AG04450 (cell line): ENCODE data around the gene ZNF343. TPM values are rescaled to one million over a fixed set of nuclear protein-coding genes. Genes with fewer than 3 reads are reported as not detected.
A peak's percentile ranks its signal among the peaks of the same experiment; 100 is the strongest.

Experiments
- CTCF ChIA-PET: fragments of 300-600, 350-600 bp; formaldehyde crosslinking; extraction: SDS; loops from one replicate; lab custom pipeline; 2022; ENCODE audit warnings: antibody characterized with exemption, inconsistent platforms; lab: Charles Lee
- POLR2A ChIA-PET: fragments of 350-600 bp; formaldehyde crosslinking; extraction: SDS; loops from one replicate; lab custom pipeline; 2021; ENCODE audit warnings: antibody characterized with exemption, inconsistent platforms; lab: Yijun Ruan, JAX
- DNase-seq: peaks from one replicate; pipeline ENCODE4 v3.0.0-alpha.2; 2011; ENCODE audit warnings: low read depth, low spot score
- H3K27ac ChIP-seq: one replicate; pipeline ENCODE4 v1.5.1; 2012; ENCODE audit warnings: low read depth, low read length, control low read depth
- H3K27me3 ChIP-seq: one replicate; pipeline ENCODE4 v1.6.0; 2012; ENCODE audit warnings: low read length; ENCODE audit not compliant: control insufficient read depth, insufficient read depth
- H3K4me3 ChIP-seq: 2 replicates; pipeline ENCODE4 v1.5.1; 2011; ENCODE audit warnings: mild to moderate bottlenecking, low read depth, low read length, control low read depth
- H3K9me3 ChIP-seq: 2 replicates; pipeline ENCODE4 v1.5.1; 2012; ENCODE audit warnings: low read length; ENCODE audit not compliant: control insufficient read depth, insufficient read depth
- polyA plus RNA-seq: library from polyadenylated mRNA; depleted of rRNA; stranded (reverse); fragments of >200 nt; gene quantifications from 2 replicates; pipeline ENCODE4 v1.2.3, GENCODE V29; 2011
- TF ChIP-seq, protein P1 (sequence below): IDR thresholded peaks from 2 replicates; pipeline ENCODE4 v1.5.1; 2011; ENCODE audit warnings: low read depth, low read length, control low read depth, inconsistent platforms

Gene ZNF343
- polyA plus RNA-seq, 1 experiment, result 10.8 TPM

GRCh38 chr20:2519115-2519809 is 10.5 kb upstream of the ZNF343 start:
- POLR2A ChIA-PET, result interaction anchor here (1.2 kb wide), 1 partner anchor 10 kb away, joined by 3 read pairs; no protein-coding TSS in a partner anchor
- Histone ChIP-seq H3K9me3 (no peaks in the 10 kb centered on the region), H3K27me3 (no peaks in the 10 kb centered on the region), H3K4me3 (no peak overlapping the region), H3K27ac (peak overlapping the region; percentile 90)
- DNase-seq, result peak; percentile 67
- CTCF ChIA-PET, result interaction anchor here (5.6 kb wide), 1 partner anchor 129 kb away, joined by 81 read pairs; no protein-coding TSS in a partner anchor
- TF ChIP-seq, protein P1, sequence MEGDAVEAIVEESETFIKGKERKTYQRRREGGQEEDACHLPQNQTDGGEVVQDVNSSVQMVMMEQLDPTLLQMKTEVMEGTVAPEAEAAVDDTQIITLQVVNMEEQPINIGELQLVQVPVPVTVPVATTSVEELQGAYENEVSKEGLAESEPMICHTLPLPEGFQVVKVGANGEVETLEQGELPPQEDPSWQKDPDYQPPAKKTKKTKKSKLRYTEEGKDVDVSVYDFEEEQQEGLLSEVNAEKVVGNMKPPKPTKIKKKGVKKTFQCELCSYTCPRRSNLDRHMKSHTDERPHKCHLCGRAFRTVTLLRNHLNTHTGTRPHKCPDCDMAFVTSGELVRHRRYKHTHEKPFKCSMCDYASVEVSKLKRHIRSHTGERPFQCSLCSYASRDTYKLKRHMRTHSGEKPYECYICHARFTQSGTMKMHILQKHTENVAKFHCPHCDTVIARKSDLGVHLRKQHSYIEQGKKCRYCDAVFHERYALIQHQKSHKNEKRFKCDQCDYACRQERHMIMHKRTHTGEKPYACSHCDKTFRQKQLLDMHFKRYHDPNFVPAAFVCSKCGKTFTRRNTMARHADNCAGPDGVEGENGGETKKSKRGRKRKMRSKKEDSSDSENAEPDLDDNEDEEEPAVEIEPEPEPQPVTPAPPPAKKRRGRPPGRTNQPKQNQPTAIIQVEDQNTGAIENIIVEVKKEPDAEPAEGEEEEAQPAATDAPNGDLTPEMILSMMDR, result no peak

DNA sequence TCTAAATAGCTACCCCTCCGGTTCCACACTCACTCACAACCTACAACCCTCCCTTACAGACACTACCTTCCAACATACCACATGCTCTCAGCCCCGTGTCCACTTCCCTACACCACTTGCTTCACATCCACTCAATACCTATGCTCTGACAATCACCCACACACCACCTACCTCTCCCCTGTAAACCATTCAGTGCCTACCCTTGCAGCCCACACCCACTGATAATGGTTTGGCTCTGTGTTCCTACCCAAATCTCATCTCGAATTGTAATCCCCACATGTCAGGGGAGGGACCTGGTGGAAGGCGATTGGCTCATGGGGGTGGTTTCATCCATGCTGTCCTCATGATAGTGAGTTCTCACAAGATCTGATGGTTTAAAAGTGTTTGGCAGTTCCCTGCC is 9.8 kb upstream of the ZNF343 start:
- TF ChIP-seq, protein P1, result no peak
- Histone ChIP-seq H3K9me3 (no peaks in the 10 kb centered on the region), H3K27me3 (no peaks in the 10 kb centered on the region), H3K27ac (no peak overlapping the region), H3K4me3 (no peak overlapping the region)
- CTCF ChIA-PET, result no interaction called here
- POLR2A ChIA-PET, result interaction anchor here (1.3 kb wide), 1 partner anchor 133 kb away, joined by 4 read pairs; the partner anchor contains the start of gene NOP56
- DNase-seq, result no peak

DNA sequence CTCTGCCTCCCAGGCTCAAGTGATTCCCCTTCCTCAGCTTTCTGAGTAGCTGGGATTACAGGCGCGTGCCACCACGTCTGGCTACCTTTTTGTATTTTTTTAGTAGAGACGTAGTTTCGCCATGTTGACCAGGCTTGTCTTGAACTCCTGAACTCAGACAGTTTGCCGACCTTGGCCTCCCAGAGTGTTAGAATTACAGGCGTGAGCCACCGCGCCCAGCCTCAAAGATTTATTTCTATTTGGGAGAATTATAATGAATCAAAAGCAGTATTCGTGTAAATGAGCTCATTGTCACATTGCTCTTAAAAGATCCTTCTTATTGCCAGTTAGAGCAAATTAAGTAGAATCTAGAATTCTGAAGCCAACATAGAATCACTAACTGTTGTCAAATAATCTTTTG is 9.4 kb upstream of the ZNF343 start:
- ChIA-PET POLR2A (interaction anchor here (1.3 kb wide), 1 partner anchor 134 kb away, joined by 4 read pairs; the partner anchor contains the start of gene NOP56), CTCF (no interaction called here)
- H3K9me3 ChIP-seq, result no peaks in the 10 kb centered on the region

DNA sequence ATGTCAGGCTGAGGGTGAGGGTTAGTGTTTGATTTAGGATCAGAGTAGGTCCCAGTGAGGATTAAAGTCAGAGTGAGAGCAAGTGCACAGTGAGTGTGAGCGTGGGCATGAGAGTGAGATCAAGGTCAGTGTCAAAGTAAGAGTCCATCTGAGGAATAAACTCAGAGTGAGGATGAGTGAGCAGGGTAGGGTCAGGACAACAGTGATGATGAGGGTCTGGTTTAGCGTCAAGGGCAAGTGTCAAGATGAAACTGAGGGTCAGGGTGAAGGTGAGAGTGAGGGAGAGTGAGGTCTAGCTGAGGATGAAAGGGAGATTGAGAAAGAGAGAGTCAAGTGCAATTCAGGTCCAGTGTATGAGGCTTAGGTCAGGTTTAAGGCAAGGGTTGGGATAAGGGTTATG is 7.7 kb upstream of the ZNF343 start:
- TF ChIP-seq, protein P1, result no peak
- ChIA-PET POLR2A (no interaction called here), CTCF (interaction anchor here (1.0 kb wide), 1 partner anchor 65 kb away, joined by 3 read pairs; no protein-coding TSS in a partner anchor)
- Histone ChIP-seq H3K4me3 (no peak overlapping the region), H3K27me3 (no peaks in the 10 kb centered on the region), H3K27ac (no peak overlapping the region), H3K9me3 (no peaks in the 10 kb centered on the region)
- DNase-seq, result no peak

More for the DNA sequence above, 9.4 kb upstream of the ZNF343 start:
- no peak overlapping the region for H3K27ac ChIP-seq
- TF ChIP-seq, protein P1, result no peak
- H3K4me3 ChIP-seq, result no peak overlapping the region
- DNase-seq, result no peak
- no peaks in the 10 kb centered on the region for H3K27me3 ChIP-seq

GRCh38 chr20:2515203-2515602 is 6.5 kb upstream of the ZNF343 start:
- no peak for DNase-seq
- Histone ChIP-seq H3K9me3 (no peaks in the 10 kb centered on the region), H3K4me3 (no peak overlapping the region), H3K27me3 (no peaks in the 10 kb centered on the region), H3K27ac (no peak overlapping the region)
- TF ChIP-seq, protein P1, result no peak
- ChIA-PET CTCF (interaction anchor here (1.0 to 7.2 kb wide), 2 partner anchors 8 to 1012 kb away, joined by 6 to 101 read pairs; no protein-coding TSS in a partner anchor), POLR2A (interaction anchor here (0.7 to 0.8 kb wide), 2 partner anchors 137 to 1025 kb away, joined by 3 to 6 read pairs; partner anchors contain the start of gene NOP56)
